ENCODE data around the gene OR6B2. TPM values are rescaled to one million over a fixed set of nuclear protein-coding genes. Genes with fewer than 3 reads are reported as not detected.

OR6B2 gene
- total RNA-seq, 8 experiments from 2014 or later: 0.18 to 0.56 (median 0.32) TPM; not detected in 4

DNA sequence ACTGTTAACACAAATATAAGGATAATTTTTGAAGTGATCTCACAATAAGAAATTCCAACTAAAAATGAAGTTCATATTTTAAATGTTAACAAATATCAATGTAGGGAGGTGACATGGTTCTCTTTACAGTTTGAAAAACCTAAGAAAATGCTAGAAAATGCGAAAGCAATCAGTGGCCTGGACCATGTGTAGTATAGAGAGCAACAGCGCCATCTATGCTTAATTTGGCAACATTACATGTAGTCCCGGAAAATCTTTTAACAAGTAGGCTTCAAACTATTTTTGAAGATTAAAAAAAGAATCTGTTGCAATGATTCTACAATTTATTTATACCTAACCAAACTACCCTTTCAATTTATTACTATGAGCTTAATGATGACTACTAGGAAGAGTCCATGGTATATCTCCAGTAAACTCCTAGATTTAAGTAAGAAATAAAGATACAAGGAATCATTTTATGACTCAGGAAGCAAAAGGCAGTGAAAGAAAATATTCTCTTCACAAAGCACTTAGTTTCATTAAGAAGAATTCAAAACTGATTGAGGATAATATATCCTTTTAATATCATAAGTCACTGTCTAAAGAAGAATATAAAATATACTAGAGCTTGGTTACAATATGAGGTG, 38.4 kb downstream of the OR6B2 start:
- in situ Hi-C loops (cut with MboI; ENCODE audit: low pct_unique_long_range_greater_than_20kb in 2 of 9, low sequenced_read_pairs in 9 of 9, unreplicated experiment in 9 of 9): loop anchor here in 1 of 9 experiments (25.0 kb wide), 1 partner anchor 855 kb away; no protein-coding TSS in a partner anchor
- peak; percentile 49 to 82 (median 58) for ATAC-seq (replicated peaks in 6 of 8)
- no peak overlapping the region for H3K4me3 ChIP-seq
- 0 to 20% (median 10%) methylated on average over 1 to 3 of the region's 3 CpGs; no CpG with 5 or more reads in 1 of the 10 experiments for WGBS, 10 experiments
- H3K4me1 ChIP-seq (replicated peaks in 1 of 2): peaks cover 0 to 15% of the 10 kb centered on the region in 2 donors
- no peak overlapping the region for H3K27ac ChIP-seq

DNA sequence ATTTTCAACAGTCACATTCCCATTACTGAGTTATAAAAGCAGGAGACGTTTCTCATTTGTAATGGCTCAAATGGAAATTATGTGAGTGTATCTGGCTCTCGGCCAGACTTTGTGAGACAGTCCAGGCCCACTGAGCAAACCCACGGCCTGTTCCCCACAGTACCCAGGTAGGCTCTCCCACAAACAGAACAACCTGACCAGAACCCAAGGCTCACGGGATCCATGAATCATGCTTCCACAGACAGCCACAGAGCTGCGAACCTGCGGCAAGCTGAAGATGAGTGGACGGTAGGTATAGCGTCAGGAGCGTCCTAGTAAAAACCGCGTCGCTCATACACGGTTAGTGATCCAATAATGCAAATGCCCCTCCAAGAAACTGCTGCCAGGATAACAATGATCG, 39.3 kb downstream of the OR6B2 start:
- in situ Hi-C loops (cut with MboI; ENCODE audit: low pct_unique_long_range_greater_than_20kb in 2 of 9, low sequenced_read_pairs in 9 of 9, unreplicated experiment in 9 of 9): loop anchor here in 1 of 9 experiments (25.0 kb wide), 1 partner anchor 854 kb away; no protein-coding TSS in a partner anchor
- ATAC-seq (replicated peaks in 6 of 8): no peak
- 76 to 100% (median 91%) methylated on average over 1 to 13 of the region's 14 CpGs for WGBS, 10 experiments
- Histone ChIP-seq H3K4me1 (replicated peaks in 1 of 2) (peaks cover 0 to 15% of the 10 kb centered on the region in 2 donors), H3K27ac (no peak overlapping the region), H3K4me3 (no peak overlapping the region)

DNA sequence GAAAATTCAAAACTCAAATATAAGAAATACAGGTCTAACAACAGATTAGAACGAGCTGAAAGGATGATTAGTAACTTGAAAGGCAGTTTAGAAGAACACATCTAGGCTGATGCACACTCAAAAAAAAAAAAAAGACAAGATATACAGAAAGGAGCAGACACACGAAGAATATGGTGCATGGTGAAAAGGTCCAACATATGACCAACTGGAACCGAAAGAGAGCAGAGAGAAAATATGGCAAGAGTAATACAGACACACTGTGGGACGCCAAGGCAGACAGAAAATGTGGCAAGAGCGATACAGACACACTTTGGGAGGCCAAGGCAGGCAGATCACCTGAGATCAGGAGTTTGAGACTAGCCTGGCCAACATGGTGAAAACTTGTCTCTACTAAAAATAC, 44.9 kb downstream of the OR6B2 start:
- in situ Hi-C loops (cut with MboI; ENCODE audit: low pct_unique_long_range_greater_than_20kb in 2 of 9, low sequenced_read_pairs in 9 of 9, unreplicated experiment in 9 of 9): loop anchor here in 1 of 9 experiments (25.0 kb wide), 1 partner anchor 848 kb away; no protein-coding TSS in a partner anchor
- no peak overlapping the region for H3K27ac ChIP-seq
- peaks cover 0 to 3% of the 10 kb centered on the region in 2 donors for H3K4me1 ChIP-seq (replicated peaks in 1 of 2)
- no peak for ATAC-seq (replicated peaks in 6 of 8)
- 93 to 100% (median 96%) methylated on average over 2 to 5 of the region's 5 CpGs; no CpG with 5 or more reads in 1 of the 10 experiments for WGBS, 10 experiments
- H3K4me3 ChIP-seq: no peak overlapping the region

DNA sequence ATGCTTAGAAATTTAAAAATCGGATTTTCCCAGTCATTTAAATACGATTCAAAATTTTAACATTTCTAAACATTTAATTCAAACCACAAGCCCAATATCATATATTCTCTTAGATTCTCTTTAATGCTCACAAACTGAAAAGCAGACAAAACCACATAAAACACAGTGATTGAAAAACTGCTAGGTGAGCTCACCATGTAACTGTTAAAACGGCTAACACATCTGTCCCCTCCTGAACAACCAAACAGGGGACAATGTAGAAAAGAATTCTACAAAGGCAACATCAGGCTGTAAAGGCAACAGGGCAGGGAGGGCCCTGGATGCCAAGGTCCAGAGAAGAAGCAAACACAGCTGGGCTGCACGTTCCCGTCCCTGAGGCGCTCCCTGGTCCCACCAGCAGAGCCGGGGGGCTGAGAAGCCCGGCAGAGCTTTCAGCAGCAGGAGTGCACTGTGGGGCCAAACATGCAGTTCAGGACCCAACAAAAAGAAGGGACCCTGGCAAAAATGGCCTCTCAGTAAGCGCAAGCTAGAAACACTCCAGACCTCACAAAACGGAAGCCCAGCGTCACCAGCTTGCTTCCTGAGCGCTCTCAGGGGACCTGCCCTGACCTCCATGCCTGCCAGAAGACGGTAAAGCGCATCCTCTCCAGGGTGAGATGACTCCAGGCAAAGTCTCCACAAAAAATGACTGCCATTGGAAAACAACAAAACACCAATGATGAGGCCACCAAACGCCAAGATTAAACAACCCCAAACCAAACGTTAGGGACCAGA, 45.6 kb downstream of the OR6B2 start:
- ATAC-seq (replicated peaks in 6 of 8): no peak
- Histone ChIP-seq H3K4me1 (replicated peaks in 1 of 2) (no peaks in the 10 kb centered on the region), H3K4me3 (no peak overlapping the region), H3K27ac (no peak overlapping the region)
- in situ Hi-C loops (cut with MboI; ENCODE audit: low pct_unique_long_range_greater_than_20kb in 2 of 9, low sequenced_read_pairs in 9 of 9, unreplicated experiment in 9 of 9): loop anchor here in 1 of 9 experiments (25.0 kb wide), 1 partner anchor 847 kb away; no protein-coding TSS in a partner anchor
- 92 to 100% (median 95%) methylated on average over 3 to 13 of the region's 16 CpGs for WGBS, 10 experiments

DNA sequence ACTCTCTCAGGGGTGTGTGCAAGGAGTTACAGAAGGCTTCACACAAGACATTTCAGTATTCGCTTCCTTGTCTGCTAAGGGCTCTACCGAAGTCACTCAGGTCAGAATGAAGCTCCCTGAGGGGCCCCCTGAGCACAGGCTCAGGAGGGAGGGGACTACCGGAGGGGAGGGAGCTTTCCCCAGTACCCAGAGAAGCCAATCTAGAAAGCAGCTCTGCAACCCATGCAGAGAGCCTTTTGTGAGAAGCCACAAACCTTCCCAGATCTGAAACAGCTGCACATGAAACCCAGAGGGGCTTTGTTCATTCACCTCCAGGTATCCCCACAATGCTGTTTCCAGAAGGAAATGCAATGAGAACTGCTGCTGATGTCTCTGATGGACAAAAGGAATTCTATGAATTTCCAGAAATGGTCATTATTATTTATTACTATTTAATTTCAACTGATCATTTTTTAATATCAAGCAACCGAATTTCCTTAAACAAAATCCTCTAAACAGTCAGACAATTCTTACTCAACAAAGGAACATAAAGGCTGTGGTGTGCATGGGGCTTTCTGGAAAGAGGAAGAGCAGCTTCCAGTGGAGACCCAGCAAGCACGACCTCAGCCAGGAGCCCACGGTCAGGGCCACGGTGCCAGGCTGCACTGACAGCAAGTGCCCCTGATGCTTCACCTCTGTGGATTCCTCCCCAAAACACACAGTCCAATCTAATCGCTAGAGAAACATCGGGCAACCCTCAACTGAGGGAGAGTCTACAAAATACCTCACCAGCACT, 47.0 kb downstream of the OR6B2 start:
- 20 to 100% (median 83%) methylated on average over 1 to 5 of the region's 9 CpGs; no CpG with 5 or more reads in 2 of the 10 experiments for WGBS, 10 experiments
- no peak overlapping the region for H3K27ac ChIP-seq
- in situ Hi-C loops (cut with MboI; ENCODE audit: low pct_unique_long_range_greater_than_20kb in 2 of 9, low sequenced_read_pairs in 9 of 9, unreplicated experiment in 9 of 9): loop anchor here in 1 of 9 experiments (25.0 kb wide), 1 partner anchor 846 kb away; no protein-coding TSS in a partner anchor
- peaks cover 0 to 3% of the 10 kb centered on the region in 2 donors for H3K4me1 ChIP-seq (replicated peaks in 1 of 2)
- ATAC-seq (replicated peaks in 6 of 8): no peak
- no peak overlapping the region for H3K4me3 ChIP-seq

Other genes starting within 250 kb of the OR6B2 start
- gene NDUFA10, start 5.1 kb downstream of the OR6B2 start, total RNA-seq: 100 to 1,000 TPM; 105 to 170 (median 141) TPM
- 1 to 10 TPM in 2 of 8 experiments, under 1 TPM in 1, not detected in 5; 0.31 to 1.4 (median 1.1) TPM for gene OR6B3, start 23.1 kb upstream of the OR6B2 start, total RNA-seq
- gene COPS9, start 105.9 kb upstream of the OR6B2 start, total RNA-seq: 100 to 1,000 TPM; 133 to 287 (median 202) TPM
- not detected for gene OTOS, start 110.2 kb upstream of the OR6B2 start, total RNA-seq

Data from motor neuron (in vitro differentiated cells).